ENCODE data around the gene MARCHF10.
"Not testable (repeated sequence)": the region's sequence is repeated elsewhere in the genome, so short reads cannot be mapped to it uniquely, and the experiment has no call there.

Gene MARCHF10

DNA sequence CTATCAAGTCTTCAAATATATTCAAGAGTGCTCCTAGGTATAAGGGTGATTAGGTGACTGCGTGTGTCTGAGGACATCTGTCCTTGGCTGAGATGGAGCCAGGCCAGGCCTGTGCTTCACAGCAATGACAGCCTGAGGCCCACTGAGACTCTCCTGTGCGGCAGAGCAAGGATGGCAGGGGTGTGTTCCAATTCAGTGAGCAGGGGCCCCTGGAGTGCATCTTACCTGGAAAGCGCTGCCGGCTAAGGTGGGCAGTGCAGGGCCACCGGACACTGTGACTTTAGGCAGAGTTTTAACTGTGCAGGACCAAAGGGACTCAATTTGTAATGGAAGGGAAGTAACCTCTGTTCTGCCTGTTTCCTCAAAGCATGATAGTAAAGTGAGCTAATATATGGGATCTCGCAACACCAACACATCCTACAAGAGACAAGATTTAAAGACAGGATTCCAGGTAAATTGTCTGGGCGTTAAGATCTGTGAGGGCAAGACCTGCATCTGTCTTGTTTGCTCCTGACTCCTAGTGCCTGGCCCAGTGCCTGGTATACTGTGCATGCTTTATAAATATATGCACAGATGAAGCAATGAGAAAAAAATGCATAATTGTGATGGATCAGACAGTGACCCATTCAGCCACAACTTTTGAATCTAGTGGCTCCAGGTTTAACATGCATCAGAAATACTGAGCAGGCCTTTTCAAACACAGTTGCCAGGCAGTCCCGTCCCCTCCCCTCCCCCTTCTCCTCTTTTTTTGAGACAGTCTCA, 93.9 kb downstream of the MARCHF10 start:
- no peak for DNase-seq

DNA sequence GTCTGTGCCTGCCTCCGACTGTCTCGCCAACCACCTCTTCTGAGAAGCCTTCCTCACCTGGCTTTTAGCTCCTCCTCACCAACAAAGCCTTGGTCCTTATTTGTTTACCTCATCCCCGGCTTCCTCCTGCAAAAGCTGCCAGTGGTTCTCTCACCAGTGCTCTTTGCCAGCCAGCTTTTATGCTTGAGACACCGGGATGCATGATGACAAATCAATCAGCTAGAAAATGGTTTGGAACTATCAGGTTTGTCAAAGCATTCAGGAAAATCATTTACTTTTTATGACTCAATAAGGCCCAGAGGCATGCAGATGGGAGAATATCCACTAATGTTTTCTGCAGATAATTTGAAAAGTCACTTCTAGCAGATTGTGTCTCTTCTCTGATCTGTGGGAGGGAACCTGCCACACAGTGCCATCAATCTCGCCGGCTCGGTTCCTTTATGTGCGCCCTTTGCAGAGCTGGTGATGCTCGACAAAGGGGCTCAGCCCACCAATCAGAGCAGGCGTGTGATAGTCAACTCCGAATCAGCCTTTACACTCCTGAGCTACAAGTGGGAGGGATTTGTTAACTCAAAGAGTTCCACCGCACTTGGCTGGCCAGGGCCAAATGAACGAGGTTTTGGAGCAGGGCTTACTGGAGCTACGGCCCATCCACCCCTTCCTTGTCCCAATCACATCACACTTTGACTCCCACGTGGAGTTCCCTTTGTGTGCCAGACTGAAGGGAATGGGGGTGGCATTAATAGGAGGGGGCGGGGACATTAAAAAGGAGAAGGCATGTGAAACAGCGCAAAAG, 94.8 kb downstream of the MARCHF10 start:
- no peak for DNase-seq

DNA sequence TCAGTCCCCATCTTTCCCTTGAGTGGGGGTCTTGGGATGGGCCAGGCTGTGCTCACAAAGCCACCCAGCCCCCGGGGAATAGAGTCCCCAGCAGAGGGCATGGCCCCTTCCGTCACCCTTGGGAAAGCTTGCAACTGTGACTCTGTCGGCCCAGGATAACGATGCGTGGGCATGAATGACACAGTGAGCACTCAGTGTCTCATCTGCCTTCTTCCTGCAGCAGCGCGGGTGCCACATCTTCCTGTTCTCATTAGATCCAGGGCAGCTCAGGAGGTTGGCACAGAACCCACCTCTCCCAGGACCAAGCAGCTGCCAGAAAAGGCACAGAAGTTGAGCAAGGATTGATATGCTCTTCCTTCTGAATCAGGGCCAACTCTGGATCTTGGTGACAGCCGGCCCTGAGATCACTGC, 95.9 kb downstream of the MARCHF10 start:
- DNase-seq = no peak

DNA sequence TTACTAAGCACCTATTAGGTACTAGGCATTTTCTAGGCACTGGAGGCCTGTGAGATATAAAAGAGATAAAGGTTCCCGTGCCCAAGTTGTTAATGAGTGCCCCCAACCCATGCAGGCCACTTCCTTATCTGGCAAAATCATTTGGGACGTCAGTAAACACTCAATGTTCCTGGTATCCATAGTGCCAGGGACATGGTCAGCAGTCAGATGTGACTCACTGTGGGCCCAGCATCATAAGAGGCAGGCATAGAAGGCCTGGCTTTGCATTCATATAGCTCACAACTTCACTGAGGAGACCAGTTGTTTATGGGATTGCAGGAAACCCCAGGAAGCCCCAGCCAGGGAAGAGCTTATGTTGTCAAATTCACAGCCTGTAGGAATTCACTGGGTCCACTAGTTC, 99.5 kb downstream of the MARCHF10 start:
- no peak for DNase-seq

DNA sequence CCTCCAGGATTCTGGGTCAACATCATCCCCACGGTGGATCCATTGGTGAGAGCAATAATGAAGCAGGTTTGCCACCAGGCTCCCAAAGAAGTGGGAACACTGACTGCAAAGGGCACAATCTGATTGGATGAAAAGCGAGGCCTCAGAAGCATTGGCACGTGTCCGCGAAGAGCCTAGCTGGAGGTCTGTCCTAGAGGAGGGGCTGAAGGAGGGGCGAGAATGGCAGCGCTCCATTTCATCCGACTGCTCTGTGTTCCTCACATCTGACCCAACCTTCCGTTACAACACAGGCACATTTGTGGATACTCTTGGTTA, 100.7 kb downstream of the MARCHF10 start:
- DNase-seq = no peak

DNA sequence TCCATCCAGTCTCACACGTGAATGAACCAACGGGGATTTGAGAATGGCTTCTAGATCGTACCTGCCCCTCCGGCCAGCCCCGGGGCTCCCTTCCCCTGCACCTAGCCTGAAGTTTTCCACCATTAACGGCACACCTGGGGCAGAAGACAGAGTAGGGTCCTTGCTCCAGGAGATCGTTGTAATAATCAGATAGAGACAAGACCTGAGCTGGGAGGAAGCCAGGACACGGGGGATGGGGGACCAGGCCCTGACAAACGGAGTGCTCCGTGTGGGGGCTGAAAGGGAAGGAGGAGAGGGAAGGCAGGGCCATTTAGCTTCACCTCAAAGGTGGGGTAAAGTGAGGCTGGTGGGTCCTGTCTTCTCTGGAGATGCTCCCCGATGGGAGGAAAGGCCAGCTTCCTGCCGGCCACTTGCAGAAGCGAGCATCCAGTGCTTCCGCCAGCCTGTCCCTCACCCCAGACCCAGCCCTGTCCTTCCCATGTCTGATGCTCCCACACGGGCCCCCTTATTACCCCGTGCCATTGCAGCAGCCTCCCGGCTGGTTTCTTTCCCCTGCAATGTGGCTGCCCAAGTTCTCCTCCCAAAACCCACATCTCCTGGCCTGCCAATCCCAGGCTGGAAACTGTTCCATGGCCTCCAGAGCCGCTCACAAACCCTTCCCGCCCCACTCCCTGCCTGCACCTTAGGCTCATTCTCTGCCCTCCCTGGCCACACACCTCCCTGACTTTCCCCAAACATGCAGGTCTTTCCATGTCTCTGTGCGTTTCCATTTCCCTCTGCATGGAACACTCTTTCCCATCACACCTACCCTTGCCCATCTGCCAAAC, 101.3 kb downstream of the MARCHF10 start:
- no peak for DNase-seq

DNA sequence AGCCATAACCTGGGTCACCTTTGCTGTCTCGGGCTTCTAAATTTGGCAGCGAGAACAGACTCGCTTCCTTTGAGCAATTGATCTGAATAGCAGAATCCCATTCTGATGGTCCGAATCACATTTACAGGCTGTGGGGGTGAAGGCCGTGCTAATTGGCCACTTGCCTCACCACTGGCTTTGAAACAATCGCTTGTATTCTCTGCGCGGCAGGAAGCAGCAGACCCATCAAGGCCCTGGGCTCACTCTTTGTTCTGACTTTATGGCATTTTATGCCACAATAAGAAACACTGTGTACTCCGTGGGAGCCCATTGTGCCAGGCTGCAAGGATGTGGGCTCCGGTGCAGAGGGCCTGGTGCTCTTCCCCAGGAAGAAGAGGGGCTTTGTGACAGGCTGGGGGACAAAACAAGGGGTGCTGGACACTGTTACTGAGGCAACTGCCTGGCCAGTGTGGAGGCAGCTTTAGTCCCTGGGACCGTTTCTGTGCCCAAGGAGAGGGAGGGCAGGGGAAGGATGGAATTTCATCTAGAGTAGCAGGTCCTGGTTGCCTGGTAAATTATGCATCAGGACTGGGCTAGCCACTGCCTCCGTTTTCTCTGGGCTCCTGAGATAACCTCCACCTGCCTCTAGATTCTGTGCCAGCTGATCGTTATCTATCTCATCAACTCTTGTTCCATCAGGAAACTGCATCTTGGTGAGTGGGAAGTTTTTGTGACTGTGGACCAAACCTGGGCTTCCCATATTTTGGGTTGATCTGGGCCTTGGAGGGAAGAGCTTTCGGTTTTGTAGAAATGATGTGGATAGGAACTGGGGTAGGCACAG, 102.1 kb downstream of the MARCHF10 start:
- no peak for DNase-seq

DNA sequence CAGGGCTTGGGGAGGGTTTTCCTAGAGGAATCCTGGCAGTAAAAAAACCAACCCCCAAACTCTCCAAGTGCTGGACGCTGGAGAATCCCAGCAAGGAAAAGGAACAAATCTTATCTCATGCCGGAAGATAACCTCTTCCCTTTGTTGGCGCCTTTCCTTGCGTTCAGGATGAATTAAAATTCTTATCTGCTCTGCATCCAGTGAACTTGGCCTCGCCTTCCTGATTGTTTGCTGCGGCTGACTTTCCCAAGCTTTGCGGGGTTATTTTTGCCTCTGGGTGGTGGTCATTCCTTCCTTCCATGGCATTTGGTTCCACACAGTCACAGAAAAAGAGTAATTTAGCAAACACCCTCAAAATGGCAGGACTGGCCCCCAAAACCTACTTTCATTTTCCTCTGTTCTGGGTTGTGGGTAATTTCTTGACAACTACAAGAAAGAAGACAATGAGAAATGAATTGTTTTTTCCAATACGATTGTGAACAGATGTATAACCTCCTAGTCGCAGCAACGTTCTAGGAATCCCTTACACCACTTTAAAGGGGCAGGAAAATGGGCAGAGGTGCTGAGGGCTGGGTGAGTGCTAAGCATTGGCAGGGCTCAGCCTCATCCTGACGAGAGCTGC, 102.8 kb downstream of the MARCHF10 start:
- no peak for DNase-seq

DNA sequence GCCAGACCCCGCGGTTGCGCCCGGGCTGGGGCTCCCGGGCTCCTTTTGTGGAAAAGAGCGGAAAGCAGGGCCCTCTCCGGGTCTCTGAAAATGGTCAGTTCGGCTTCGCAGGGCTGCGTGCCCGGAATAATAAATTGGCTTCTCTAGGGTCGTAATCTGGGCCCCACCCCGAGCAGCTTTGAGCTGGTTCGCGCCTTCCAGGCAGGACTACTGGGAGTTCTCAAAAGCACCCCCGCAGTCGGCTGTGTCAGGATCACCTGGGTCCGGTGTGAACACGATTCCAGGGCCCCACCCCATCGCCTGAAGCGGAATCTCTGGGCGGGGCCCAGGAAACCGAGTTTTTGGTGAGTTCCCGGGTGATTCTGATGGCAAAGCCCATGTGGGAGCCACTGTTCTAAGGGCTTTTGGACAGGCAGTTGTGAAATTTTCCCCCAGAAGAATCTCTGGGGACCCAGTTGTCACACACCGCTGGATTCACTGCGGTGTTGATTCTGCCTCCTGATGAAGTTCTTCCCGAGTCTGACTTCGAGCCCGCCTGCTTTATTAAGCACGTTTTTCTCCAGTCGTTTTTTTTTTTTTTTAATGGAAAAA, 103.6 kb downstream of the MARCHF10 start:
- peak in 1 of 2 donors; percentile 9 for DNase-seq

DNA sequence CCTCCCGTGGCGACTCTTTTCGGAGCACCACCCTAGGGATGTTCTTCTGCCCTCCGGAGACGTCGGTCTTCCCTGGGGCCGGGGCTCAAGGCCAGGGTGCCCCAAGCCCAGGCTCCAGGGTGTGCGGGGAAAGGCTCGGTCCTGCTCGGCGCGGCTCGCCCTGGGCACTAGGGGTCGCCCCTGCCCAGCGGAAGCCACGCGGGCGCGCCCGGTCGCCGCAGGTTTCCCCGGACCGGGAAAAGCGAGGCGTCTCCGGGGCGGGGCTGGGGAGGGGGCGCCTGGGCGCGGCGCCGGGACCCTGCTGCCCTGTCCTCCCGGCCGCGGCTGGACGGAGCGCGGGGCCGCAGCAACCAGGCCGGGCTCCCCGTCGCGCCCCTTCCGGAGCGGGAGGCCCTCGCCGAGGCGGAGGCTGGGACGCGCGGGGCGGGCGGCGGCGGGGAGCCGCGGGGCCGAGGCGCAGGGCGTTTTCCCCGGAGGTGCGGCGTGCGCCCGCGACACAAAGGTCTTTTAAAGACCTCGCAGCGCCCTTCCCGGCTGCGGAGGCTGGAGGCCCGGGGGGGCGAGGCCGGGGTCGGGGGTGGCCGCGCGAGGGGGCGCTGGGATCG, 104.2 kb downstream of the MARCHF10 start:
- DNase-seq = peak; percentile 73 to 74

DNA sequence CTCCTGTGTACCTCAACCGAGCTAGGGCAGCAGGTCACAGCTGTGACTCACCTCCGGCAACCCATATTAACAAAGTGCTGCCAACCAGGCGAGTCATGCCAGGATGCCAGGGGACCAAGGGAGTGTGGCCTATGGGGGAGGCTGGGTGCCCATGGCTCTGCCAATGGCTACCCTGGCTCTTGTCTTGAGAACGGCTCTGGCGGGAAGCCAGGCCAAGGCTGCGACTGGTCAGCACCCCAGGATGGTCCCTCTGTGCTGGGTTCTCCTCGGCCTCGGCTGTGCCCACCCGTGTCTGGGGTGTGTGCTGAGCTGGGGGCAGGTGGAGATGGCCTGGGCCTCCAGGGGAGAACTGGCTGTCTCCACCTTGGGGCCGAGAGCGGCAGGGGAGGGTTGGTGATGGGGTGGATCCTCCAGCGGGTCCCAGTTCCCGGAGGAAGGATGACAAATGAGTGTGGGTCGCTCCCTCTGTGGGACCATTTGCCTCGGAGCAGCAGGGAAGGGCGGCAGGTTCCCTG, 104.8 kb downstream of the MARCHF10 start:
- no peak for DNase-seq

DNA sequence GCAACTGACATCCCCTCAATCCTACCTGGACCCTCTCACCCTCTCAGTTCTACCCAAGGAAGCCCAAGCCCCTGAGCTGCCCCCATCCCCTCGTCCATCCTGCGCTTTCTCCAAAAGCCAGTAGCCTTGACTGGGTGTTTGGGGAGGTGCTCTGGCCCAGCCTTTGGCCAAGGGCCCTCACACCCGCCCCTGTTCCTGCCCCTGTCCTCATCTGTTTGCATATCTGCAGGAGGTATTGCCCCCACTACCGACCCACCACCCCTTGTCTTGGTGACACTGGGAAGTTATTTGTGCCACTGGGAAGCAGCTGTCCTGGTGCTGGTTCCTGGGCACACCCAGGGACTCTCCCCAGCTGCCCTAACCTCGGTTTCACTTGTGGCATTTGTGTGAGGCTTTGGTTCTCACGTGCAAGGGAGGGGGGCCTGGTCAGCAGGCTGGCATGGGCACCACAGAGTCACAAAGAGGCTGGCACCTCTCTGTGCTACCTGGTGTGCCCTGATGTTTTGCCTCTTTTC, 105.3 kb downstream of the MARCHF10 start:
- no peak for DNase-seq

DNA sequence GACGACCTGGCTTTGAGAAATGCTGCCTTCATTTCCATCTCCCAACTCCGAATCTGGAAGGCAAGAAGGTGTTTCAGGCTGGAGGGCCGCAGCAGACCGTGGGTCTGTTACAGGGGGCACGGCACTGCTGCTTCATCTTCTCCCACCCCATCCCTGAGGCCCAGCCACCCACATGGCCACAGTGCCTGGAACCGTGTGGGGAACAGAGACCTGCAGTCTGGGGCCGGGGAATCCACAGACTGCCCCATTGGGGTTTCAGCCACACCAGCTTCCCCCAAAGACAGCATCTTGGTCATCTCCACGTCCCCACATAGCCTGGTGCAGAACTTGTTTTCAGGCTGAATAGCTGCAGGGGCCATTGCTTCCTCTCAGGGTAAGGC, 106.4 kb downstream of the MARCHF10 start:
- no peak for DNase-seq

DNA sequence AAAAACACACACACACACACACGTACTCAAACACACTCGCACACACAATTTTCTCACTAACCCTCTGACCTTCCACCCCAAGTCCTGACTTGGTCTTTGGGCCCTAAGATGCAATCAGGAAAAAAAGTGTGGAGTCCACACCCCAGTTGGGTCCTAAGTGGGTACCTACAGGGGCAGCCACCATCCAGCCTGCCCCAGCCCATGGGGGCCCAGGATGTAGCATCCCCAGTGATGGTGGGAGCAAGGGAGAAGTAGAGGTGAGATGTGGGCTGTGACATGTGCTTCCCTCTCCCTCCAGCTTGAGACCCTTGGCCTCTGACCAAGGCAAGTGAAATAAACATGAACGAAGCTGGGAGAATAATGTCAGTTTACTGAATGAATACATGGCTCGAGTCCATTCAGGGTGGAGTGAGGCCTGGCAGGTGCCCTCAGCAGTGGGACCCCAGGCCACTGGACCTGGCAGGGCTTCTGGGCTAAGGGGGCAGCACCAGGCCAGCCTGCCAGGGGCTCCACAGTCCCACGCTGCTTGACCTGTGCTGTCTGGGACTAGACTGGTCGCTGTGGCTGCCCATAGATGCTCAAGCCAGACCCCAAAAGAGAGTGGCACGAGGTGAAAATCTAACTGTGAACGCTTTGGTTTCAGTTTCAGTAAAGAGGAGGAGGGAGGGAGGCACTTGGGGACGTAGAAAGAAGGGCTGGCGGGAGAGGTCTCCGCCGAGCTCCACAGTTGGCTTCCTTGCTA, 107.0 kb downstream of the MARCHF10 start:
- no peak for DNase-seq

DNA sequence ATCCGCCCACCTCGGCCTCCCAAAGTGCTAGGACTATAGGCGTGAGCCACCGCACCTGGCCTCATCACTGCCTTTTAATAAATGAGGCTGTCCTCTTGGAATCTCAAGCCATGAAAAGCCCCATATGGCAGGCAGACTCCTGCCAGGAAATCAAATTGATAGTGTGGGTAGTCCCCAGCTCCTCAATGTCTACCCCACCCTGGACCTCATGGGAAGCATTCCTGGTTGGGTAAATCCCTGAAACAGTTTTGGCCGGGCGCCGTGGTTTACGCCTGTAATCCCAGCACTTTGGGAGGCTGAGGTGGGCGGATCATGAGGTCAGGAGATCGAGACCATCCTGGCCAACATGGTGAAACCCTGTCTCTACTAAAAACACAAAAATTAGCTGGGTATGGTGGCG, 109.7 kb downstream of the MARCHF10 start:
- DNase-seq = not testable (repeated sequence)

DNA sequence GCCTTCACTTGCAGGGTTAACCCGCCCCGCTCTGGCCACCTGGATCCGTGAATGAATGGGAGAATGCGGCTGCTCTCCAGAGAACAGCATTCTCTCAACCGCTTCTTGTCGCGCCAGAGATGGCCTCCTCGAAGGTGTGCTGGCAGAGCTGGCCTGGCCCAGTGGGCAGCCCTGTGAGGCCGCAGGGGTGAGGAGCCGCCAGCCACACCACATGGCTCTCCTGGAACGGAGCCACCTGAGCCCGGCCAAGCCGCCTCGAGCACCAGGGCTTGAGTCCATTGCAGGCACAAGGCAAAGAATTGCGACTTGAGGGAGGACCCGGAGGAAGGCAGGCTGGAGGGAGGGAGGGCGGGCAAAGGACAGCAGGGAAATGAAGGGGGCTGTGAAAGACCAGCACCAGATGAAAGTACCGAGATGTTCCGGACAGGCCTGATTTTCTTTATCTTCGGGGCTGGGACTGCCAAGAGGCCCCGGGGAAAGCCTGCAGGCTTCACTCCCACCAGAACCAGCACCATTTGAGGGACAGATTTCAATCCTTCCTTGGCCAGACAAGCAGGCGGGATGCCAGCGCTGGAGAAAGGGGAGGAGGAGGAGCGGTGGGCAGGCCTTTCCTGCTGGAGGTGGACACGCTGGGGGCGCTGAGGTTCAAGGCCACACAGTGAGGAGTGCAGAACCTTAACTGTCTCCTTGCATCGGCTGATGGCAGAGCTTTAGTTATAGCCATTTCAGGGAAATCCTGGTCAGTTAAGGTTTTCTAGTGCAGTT, 111.2 kb downstream of the MARCHF10 start:
- DNase-seq = no peak

DNA sequence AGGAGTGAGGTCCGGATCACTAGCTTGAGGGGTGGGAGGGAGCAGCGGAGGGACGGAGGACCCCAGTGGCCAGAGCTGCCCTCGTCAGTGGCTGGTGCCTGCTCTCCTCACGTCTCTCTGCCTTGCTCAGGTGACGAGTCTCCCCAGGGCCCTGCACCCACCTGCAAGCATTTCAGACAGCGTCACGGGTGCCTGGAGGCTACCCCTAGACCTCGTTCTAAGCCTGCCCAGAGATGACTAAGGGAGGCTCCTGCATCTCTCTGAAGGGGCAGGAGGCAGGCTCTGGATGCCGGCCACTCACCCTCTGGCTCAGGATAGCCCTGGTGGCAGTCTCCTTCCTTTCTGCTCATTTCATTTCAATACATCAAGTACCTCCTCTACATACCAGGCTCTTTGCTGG, 111.9 kb downstream of the MARCHF10 start:
- no peak for DNase-seq

DNA sequence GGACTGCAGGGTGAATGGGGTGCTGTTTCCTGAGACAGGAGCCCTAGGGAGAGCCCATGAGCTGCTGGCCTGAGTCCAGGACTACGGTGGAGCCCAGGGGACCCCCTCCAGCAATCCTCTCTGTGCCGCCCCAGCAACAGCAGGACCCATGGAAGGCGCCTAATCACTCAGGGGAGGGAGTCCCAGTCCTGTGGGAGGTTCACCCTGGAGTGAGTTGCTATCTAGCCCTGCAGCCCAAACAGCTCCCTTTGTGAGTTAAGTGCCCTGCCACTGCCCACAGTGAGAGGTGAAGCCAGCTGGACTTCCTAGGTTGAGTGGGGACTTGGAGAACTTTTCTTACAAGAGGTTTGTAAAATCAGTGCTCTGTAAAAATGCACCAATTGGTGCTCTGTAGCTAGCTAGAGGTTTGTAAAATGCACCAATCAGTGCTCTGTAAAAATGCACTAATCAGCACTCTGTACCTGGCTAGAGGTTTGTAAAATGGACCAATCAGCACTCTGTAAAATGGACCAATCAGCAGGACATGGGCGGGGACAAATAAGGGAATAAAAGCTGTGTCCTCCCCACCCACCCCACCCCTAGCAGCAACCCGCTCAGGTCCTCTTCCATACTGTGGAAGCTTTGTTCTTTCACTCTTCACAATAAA, 112.9 kb downstream of the MARCHF10 start:
- DNase-seq = not testable (repeated sequence)

All from activated CD4-positive, alpha-beta T cell treated with anti-CD3 and anti-CD28 coated beads for 4 hours (primary cell).